Heart right ventricle (tissue), 16 donors: Measurements from ENCODE around the gene TMTC1. TPM values are rescaled to one million over a fixed set of nuclear protein-coding genes. Genes with fewer than 3 reads are reported as not detected.

Experiments
- ATAC-seq, 8 donors: fragments of 200-7000 bp; cut with Tn5 transposase; one replicate each; pipeline ENCODE4 v1.9.1; 2020; ENCODE audit warnings: mild to moderate bottlenecking in 8 of 8, moderate library complexity in 8 of 8, moderate number of reproducible peaks in 1 of 8
- DNase-seq, 2 donors: peaks; one replicate each; pipeline ENCODE4 v3.0.0-alpha.2; 2020
- H3K27ac ChIP-seq, 10 donors: fragments of 200-600 bp; sonication (generic) in 2 of 10; one replicate each; pipeline versions ENCODE4 v1.5.0 to v1.8.0; 2020 to 2022; ENCODE audit warnings: mild to moderate bottlenecking in 3 of 10
- H3K27me3 ChIP-seq, 7 donors: fragments of 200-600 bp; one replicate each; pipeline ENCODE4 v1.8.0; 2021 to 2022; ENCODE audit warnings: mild to moderate bottlenecking in 2 of 7
- H3K36me3 ChIP-seq, 9 donors: fragments of 200-600 bp; sonication (generic) in 1 of 9; one replicate each; pipeline versions ENCODE4 v1.5.0 to v1.8.0; 2020 to 2022; ENCODE audit warnings: mild to moderate bottlenecking in 2 of 9
- H3K4me1 ChIP-seq, 9 donors: fragments of 200-600 bp; sonication (generic) in 1 of 9; one replicate each; pipeline versions ENCODE4 v1.5.0 to v1.8.0; 2020 to 2022; ENCODE audit warnings: mild to moderate bottlenecking in 4 of 9
- H3K4me3 ChIP-seq, 10 donors: fragments of 200-600 bp; sonication (generic) in 2 of 10; one replicate each; pipeline versions ENCODE4 v1.5.0 to v1.8.0; 2020 to 2022; ENCODE audit warnings: mild to moderate bottlenecking in 7 of 10, moderate library complexity in 2 of 10
- H3K9me3 ChIP-seq, 11 donors: fragments of 200-600 bp in 10 of 11; sonication (generic) in 2 of 11; one replicate each; pipeline versions ENCODE4 v1.5.0 to v1.8.0; 2013 to 2022; ENCODE audit warnings: mild to moderate bottlenecking in 2 of 11, control low read depth in 1 of 11, moderate library complexity in 1 of 11
- CTCF ChIP-seq, 9 donors: fragments of 200-600 bp; sonication (generic) in 2 of 9; IDR thresholded peaks; one replicate each; pipeline versions ENCODE4 v1.5.0 to v1.8.0; 2021 to 2022; ENCODE audit warnings: antibody characterized with exemption in 9 of 9, mild to moderate bottlenecking in 5 of 9, moderate library complexity in 1 of 9
- WGBS, 2 donors: extraction: QIAGEN DNeasy Blood & Tissue Kit; methylation state at CpG; one replicate each; pipeline ENCODE4 v1.1.7; 2013; ENCODE audit warnings: inconsistent platforms in 1 of 2; 5-methylcytosine and 5-hydroxymethylcytosine counted together
- intact Hi-C, 10 donors: fragments of 100-400 bp; cut with DNase I; formaldehyde crosslinking; loops; one replicate each; pipeline versions ENCODE4 v1.11.1 to v1.14.2; 2022
- polyA plus RNA-seq, 2 donors: library from polyadenylated mRNA; stranded (reverse); fragments of 200-250 nt; gene quantifications; one replicate each; pipeline ENCODE4 v1.2.3, GENCODE V29; 2013
- total RNA-seq, 10 donors: library from RNA; stranded (reverse); fragmentation: NEBNext Ultra II Directional in 3 of 10; extraction: Animal tissue kit (Norgen Biotek cat#: 25700) in 3 of 10; gene quantifications; one replicate each; pipeline versions ENCODE4 v1.2.1 to v1.2.4, GENCODE V29; 2021 to 2023
- donor health status: Arrhythmogenic right ventricular cardiomyopathy.
- donor health status: ischemic (EF 13 %, LVEDD 7.1; RV severe dilation, severe dysfunction).
- donor health status: healthy with polysubstance abuse.
- donor health status: DM: no; HTN: yes; CAD: no.
- donor health status: DM: no; HTN: no; CAD: no.
- donor health status: ischemic (EF 25% LVEDD 6.9; RV normal size, moderate dysfunction).
- donor health status: ischemic (EF 25% LVEDD 5.7; RV mildly dilated, moderate dysfunction).
- donor health status: healthy.
- donor health status: DM: yes; HTN: yes; CAD: no.
- donor health status: Ischemic cardiomyopathy.
- donor health status: ischemic (EF 35%, LVEDD 5.7; RV mildly dilated, moderate dysfunction).
- donor health status: nonischemic (EF 11% LVEDD 7.7; RV severe dilation, severe dysfunction).
- donor health status: DM: yes; HTN: yes; CAD: no.
- donor health status: PGD.
- donor health status: ischemic (EF 29% LVEDD 5.4; RV normal size, mild dysfunction).
- donor health status: nonischemic (EF 23%, LVEDD 6.1; RV moderate dilation, normal function).

TMTC1 gene
- total and polyA plus RNA-seq, 12 donors: 9.6 to 54.2 (median 22.9) TPM

GRCh38 chr12:29771786-29772185 is 12.0 kb downstream of the TMTC1 start:
- ATAC-seq (no peak), DNase-seq (no peak)
- H3K4me1 ChIP-seq: peaks cover 0 to 48% (median 23%) of the 10 kb centered on the region in 9 donors
- H3K4me3 ChIP-seq: no peak overlapping the region
- no peaks in the 10 kb centered on the region for H3K27me3 ChIP-seq
- no peak for TF ChIP-seq CTCF (IDR thresholded peaks at IDR 0.05)
- intact Hi-C loops: loop anchor here in 1 of 10 donors (10.0 kb wide), 1 partner anchor 117 kb away; no protein-coding TSS in a partner anchor
- no peak overlapping the region for H3K27ac ChIP-seq
- H3K9me3 ChIP-seq: peaks cover 0 to 10% (median 0%) of the 10 kb centered on the region in 11 donors
- peaks cover 0 to 12% (median 0%) of the 10 kb centered on the region in 9 donors for H3K36me3 ChIP-seq

DNA sequence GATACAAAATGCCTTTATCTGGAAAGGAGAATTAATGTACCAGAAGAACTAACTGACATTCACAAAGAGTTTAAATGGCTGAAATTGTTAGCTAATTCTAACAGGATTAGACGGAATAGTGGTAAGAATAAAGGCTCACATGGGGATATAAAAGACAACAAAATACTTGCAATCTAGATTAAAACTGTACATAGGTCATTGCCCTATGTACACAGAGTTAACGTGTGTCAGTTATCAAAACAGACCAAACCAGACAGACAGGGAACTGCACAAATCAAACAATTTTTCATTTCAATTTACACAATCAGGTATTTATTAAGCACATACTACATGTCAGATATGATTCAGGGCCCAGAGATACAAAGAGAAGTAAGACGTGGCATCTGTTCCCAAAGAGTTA is 12.6 kb downstream of the TMTC1 start:
- Histone ChIP-seq H3K27me3 (no peaks in the 10 kb centered on the region), H3K4me3 (no peak overlapping the region), H3K27ac (no peak overlapping the region), H3K9me3 (peaks cover 0 to 10% (median 0%) of the 10 kb centered on the region in 11 donors), H3K36me3 (peaks cover 0 to 19% (median 0%) of the 10 kb centered on the region in 9 donors), H3K4me1 (peaks cover 0 to 48% (median 23%) of the 10 kb centered on the region in 9 donors)
- ATAC-seq (no peak), DNase-seq (no peak)
- WGBS, 2 donors: 88 to 89% methylated on average over 3 of the region's 3 CpGs
- no peak for TF ChIP-seq CTCF (IDR thresholded peaks at IDR 0.05)
- intact Hi-C loops: loop anchor here in 1 of 10 donors (10.0 kb wide), 1 partner anchor 116 kb away; no protein-coding TSS in a partner anchor

DNA sequence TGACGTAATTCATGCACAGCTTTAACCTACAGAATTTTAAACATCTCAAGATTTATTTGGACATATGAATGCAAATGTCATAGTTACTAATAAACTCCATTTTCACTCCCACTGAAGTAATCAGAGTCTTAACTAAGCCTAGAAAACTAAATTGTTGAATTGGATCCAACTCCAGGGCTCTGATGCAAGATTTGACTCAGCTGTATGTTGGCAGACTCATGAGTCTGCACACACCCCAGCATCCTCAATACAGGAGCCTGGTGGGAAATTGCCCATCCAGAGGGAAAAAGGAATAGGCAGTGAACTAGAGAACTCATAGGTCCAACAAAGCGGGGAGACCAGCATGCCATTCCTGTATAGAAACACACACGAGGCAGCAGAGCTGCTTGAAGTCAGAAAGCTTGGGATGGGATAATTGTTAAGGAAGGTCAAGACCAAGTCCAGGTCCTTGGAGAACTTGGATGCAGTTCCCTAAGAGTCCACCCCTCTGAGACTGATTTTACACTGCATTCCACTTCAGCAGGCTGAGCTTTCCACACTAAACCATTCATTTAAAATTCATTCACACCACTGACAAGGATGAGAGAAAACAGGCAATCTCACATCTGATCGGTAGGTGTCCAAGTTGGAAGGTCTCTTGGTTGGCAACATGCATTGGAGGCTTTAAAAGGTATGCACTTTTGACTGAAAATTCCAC is 14.4 kb downstream of the TMTC1 start:
- no peak for TF ChIP-seq CTCF (IDR thresholded peaks at IDR 0.05)
- intact Hi-C loops: no loop called here
- no peak for DNase-seq

DNA sequence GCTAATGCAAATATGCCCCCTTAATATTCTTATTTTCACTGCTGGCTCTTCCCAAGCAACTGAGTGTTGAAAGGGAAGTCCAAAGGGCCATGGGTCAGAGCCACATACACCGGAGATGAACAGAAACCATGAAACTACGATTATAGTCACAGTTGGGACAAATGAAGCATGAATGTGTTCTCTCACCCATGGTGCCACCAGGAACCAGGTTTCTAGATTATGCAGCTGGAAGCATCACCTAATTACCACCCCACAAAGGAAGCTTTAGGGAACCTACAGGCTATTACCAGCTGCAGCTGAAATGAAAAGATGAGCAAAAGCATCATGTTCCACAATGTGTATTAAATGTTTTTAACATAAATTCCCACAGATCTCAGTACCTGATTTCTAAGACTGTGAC is 15.4 kb downstream of the TMTC1 start:
- Histone ChIP-seq H3K27me3 (no peaks in the 10 kb centered on the region), H3K4me3 (no peak overlapping the region), H3K4me1 (peaks cover 0 to 45% (median 20%) of the 10 kb centered on the region in 9 donors), H3K9me3 (no peaks in the 10 kb centered on the region), H3K36me3 (peaks cover 0 to 30% (median 0%) of the 10 kb centered on the region in 9 donors), H3K27ac (no peak overlapping the region)
- no peak for TF ChIP-seq CTCF (IDR thresholded peaks at IDR 0.05)
- DNase-seq (no peak), ATAC-seq (no peak)
- intact Hi-C loops: no loop called here
- 43 to 93% methylated on average over 2 of the region's 2 CpGs for WGBS, 2 donors

More for the DNA sequence above, 14.4 kb downstream of the TMTC1 start:
- Histone ChIP-seq H3K36me3 (peaks cover 0 to 30% (median 0%) of the 10 kb centered on the region in 9 donors), H3K4me1 (peaks cover 0 to 45% (median 23%) of the 10 kb centered on the region in 9 donors), H3K9me3 (no peaks in the 10 kb centered on the region), H3K27ac (no peak overlapping the region), H3K4me3 (no peak overlapping the region), H3K27me3 (no peaks in the 10 kb centered on the region)
- 72 to 77% methylated on average over 4 of the region's 4 CpGs for WGBS, 2 donors
- ATAC-seq: peak; percentile 33 to 94 (median 62)
